Measurements from ENCODE around the gene RICTOR.
"Not testable (repeated sequence)": the region's sequence is repeated elsewhere in the genome, so short reads cannot be mapped to it uniquely, and the experiment has no call there.

Gene RICTOR

DNA sequence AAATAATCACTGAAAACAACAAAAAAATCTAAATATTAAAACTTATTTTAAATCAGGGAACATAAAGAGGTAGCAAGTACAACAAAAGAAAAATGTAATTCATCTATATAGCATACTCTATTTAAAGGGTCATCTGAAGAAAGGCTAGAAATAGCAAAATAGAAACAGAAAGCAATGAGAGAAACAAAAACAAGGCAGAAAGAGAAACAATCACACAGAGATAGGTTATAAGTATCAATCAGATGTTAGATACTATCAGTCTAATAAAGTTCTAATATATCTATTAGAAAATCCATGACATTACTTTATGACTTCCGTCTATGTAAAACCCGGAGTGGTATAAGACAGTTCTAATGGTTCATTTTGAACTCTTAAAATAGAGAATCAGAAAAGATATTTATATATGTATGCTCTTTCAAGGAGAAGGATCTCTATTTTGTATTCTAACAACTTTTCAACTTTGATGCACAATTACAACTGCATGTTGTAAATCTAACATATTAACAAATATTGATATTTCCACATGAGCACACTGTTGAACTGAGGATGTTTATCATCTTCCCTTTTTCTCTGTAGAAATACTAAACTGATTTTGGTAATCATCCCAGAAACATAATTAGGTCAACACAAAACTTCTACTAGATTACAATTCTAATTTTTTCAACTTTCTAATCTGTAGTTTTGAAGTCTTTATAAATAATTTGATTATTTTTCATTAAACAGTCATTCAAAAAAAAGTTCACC lies 15.8 kb downstream of the RICTOR start:
- no peak for DNase-seq (ENCODE audit: low read depth in 4 of 4, low spot score in 1 of 4)

DNA sequence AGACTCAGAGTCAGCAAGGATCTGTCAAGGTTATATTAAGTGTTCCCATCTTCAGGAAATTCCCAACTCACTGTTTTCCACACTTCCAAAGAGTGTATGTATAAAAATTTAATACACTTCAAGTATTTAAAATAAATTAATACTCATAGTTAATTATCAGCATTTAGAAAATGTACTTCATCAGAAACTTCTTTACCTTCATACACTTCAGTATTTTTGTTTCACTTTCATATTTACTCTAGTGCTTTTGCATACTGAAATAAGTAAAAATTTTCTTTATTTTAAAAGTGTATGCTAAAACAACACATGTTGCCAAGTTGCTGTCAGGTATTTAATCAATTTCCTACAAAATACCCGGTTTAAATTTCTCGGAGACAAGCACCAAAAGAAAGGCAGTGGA lies 16.5 kb downstream of the RICTOR start:
- DNase-seq (ENCODE audit: low read depth in 4 of 4, low spot score in 1 of 4), result no peak

DNA sequence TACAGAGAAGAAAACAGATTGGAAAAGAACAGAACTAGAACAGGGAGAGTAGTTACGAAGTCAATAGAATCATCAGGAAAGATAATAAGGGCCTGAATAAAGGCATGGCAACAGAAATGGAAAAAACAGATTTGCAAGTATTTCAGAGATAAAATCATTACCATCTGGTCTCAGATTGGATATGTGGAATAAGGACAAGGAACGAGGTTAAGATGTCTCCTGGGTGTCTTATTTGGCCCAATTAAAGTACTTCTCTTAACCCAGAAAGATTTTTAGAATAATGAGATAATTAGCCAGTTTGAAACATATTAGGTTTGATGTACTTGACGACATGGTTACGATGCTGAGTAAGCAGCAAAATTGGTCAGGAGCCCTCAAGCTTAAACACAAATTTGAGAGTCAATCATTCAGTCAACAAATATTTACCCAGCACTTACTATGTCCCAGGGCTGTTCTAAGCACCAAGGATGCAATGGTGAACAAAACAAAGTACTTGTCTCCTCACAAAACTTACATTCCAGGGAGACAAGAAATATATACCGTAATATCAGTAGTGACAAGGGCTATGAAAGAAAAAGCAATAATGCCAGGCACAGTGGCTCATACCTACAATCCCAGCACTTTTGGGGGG lies 18.3 kb downstream of the RICTOR start:
- DNase-seq (ENCODE audit: low read depth in 4 of 4, low spot score in 1 of 4), result no peak

DNA sequence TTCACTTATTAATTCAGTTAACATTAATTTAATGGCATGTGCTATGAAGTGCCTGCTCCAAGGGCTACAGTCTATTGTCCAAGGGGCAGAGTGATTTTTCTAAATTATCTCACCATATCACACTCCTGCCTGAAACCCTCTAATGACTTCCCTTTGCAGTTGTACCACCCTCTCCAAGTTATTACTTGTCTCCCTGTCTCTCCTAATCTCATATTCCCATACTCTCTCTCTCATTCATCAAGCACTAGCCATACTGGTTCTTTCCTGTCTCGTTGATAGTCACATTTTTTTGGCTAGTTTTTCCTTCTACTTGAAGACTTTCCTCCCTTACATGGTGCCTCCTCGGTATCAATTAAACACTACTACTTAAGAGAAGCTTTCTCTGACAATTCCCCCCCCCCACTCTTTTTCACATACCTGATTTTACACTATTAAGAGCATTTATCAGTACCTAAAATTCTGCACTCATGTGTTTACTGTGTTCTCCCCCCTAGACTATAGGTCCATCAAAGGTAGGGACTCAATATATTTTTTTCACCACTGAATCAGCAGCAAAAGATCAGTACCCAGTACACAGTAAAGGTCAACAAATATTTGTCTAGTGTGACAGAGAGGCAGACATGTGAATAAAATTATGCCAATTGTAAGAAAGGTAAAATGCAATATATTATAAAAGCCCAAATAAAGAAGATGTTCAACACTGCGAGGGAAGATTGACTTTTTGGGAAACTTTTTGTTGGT lies 19.0 kb downstream of the RICTOR start:
- DNase-seq (ENCODE audit: low read depth in 4 of 4, low spot score in 1 of 4), result no peak

DNA sequence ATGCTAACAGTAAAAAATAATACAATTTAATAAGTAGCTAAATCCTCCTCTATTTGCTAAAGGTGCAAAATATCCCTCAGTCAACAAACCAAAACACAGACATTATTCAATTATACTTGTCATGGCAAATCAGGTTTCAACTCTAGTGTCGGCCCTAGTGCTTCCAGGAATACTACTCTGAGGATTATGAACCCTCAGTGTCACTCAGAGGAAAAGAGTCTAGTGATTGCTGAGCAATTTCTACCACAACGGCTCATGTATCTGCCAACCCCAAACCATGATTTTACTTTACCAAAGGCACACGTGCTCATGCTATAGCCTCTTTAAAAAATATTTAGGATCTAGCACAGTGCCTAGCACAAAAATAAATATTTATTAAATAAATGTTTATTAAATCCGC lies 21.0 kb downstream of the RICTOR start:
- no peak for DNase-seq (ENCODE audit: low read depth in 4 of 4, low spot score in 1 of 4)

DNA sequence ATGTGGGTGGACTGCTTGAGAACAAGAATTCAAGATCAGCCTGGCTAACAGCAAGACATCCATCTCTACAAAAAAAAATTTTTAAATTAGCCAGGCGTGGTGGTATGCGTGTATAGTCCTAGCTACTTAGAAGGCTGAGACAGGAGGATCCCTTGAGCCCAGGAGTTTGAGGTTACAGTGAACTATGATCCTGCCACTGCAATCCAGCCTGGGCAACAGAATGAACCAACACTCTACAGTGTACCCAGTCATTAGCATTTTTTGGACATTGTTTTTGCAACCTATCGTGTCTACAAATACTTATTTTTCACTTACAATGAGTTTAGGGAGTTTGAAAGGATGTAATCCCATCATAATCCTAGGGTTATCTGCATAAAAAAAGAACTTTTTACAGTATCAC lies 22.1 kb downstream of the RICTOR start:
- DNase-seq (ENCODE audit: low read depth in 4 of 4, low spot score in 1 of 4), result no peak

DNA sequence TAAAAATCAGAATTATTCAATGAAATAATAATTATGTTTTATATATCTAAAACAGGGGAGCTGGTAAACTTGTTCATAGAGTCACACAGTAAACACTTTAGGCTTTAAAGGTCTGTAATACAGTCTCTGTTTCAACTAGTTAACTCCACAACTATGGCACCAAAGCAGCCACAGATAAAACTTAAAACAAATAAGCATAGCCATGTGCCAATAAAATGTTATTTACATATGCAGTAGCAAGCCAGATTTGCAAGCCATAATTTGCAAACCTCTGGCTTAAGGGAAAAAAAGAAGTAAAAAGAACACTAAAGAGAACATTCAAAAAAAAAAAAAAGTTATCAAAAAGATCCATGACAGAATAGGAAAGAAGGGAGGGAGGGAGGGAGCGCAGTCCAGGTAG lies 24.9 kb downstream of the RICTOR start:
- DNase-seq (ENCODE audit: low read depth in 4 of 4, low spot score in 1 of 4), result no peak

DNA sequence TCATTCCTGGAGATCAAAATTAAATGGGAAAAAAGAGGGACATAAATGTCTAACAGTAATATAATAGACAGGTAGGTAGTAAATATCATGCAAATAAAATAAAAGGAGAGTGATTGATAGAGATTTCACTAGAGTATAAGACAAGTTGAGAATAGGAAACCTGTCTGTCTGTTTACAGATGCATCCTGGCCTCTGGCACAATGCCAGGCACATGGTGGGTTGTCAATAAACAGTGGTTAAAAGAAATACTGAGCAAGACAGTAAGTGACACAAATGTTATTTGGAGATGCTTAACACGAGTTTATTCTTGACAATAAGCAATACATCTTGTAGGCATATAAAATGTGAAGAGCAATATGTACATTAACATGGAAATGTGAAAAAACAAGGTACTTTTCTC lies 33.3 kb downstream of the RICTOR start:
- DNase-seq (ENCODE audit: low read depth in 4 of 4, low spot score in 1 of 4), result no peak

DNA sequence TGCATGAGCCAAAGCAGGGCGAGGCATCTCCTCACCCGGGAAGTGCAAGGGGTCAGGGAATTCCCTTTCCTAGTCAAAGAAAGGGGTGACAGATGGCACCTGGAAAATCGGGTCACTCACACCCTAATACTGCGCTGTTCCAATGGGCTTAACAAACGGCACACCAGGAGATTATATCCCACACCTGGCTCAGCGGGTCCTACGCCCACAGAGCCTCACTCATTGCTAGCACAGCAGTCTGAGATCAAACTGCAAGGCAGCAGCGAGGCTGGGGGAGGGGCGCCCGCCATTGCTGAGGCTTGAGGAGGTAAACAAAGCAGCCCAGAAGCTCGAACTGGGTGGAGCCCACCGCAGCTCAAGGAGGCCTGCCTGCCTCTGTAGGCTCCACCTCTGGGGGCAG lies 39.7 kb downstream of the RICTOR start:
- DNase-seq (ENCODE audit: low read depth in 4 of 4, low spot score in 1 of 4), result not testable (repeated sequence)

DNA sequence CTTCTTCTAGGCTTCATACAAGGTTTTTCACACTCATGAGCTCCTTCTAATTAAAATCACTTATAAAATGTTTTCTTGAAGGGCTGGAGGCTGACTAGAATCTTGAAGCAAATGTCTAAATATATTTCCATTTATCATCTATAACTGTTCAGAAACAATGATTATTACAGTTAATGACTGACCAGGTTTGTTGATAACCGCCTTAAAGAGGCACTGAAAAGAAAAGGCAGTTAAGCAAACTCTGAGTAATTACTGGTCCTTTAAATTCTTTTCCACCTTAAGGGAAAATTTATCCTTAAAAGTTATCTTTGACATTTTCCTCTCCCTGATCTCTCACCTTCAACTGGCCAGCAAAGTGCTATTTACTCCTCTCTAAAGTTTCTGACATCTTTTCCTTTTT lies 43.2 kb downstream of the RICTOR start:
- DNase-seq (ENCODE audit: low read depth in 4 of 4, low spot score in 1 of 4), result no peak

DNA sequence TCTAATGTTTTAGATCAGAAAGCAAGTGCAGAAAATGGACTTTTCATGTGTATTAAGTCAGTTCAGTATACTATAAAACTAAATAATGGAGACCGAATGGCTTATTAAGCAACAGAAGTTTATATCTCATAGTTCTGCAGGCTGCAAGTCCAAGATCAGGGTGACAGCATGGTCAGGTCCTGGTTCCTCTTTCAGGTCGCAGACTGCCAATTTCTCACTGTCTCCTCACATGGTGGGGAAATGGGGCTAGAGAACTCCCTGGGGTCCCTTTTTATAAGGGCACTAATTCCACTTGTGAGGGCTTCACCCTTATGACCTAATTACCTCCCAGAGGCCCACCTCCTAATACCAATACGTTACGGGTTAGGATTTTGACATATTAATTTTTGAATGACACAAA lies 48.7 kb downstream of the RICTOR start:
- no peak for DNase-seq (ENCODE audit: low read depth in 4 of 4, low spot score in 1 of 4)

DNA sequence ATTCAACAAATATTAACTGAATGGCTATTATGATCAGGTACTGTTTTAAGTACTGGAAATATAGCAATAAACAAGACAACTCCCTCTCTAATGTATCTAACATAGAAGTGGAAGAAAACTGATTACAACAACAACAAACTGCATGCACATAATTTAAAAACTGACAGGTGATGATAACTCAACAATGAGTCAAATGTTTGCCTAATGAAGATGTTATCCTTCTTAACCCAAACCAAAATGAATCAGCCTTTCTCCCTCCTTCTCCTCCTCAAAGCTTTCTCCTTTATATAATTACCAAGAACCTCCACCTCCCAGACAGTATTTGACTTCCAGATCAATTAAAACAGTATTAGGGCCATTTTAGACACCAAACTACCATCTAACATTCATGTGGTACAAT lies 49.3 kb downstream of the RICTOR start:
- no peak for DNase-seq (ENCODE audit: low read depth in 4 of 4, low spot score in 1 of 4)

DNA sequence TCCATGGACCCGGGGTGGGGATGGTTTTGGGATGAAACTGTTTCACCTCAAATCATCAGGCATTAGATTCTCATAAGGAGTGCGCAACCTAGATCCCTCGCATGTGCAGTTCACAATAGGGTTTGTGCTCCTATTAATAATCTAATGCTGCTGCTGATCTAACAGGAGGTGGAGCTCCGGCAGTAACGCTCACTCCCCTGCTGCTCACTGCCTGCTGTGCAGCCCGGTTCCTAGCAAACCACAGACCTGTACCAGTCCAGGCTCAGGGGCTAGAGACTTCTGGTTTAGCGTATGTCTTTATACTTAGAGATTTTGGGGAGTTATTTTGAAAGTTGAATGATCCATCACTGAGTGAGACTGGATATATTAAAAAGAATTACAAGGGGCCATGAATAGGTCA lies 50.2 kb downstream of the RICTOR start:
- DNase-seq (ENCODE audit: low read depth in 4 of 4, low spot score in 1 of 4), result no peak

DNA sequence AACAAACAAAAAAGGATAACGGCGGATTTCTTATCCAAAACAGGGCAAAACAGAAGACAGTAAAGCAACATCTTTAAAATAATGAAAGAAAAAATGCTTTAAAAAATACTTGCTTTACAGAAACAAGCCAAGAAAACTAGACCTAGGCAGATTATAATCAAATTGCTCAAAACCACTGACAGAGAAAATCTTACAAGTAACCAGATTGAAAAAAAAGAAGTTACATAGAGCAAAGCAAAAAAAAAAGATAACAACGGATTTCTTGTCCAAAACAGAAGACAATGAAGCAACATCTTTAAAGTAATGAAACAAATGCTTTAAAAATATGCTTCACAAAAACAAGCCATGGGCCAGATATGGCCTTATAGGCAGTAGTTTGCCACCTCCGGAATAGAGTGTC lies 51.1 kb downstream of the RICTOR start:
- no peak for DNase-seq (ENCODE audit: low read depth in 4 of 4, low spot score in 1 of 4)

DNA sequence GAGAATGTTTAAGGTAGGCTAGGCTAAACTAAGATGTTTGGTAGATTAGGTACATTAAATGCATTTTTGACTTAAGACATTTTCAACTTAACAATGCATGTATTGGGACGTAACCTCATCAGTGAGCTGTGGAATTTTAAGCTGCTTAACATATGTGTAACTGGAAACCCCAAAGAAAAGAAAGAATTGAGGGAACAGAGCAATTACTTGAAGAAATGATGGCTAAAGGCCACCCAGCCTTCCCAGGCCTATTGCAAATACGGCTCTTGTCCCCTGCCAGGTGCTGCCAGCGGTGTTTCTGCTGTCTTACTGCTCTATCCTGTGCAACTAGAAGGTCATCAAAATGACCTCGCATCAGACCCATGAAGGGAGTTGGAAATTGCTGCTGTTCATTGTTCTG lies 52.0 kb downstream of the RICTOR start:
- no peak for DNase-seq (ENCODE audit: low read depth in 4 of 4, low spot score in 1 of 4)

DNA sequence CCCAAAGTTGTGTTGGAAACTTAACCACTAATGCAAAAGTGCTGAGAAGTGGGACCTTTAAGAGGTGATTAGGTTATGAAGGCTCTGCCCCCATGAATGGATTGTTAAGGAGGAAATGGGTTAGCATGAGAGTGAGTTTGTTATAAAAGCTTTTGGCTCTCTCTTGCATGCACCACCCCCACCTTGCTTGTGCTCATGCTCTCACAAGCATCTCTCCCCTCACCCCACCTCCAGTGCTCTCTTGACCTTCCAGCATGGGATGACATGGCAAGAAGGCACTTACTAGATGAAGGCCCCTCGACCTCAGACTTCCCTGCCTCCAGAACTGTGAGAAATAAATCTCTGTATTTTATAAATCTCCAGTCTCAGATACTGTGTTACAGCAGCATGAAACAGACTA lies 52.8 kb downstream of the RICTOR start:
- no peak for DNase-seq (ENCODE audit: low read depth in 4 of 4, low spot score in 1 of 4)

DNA sequence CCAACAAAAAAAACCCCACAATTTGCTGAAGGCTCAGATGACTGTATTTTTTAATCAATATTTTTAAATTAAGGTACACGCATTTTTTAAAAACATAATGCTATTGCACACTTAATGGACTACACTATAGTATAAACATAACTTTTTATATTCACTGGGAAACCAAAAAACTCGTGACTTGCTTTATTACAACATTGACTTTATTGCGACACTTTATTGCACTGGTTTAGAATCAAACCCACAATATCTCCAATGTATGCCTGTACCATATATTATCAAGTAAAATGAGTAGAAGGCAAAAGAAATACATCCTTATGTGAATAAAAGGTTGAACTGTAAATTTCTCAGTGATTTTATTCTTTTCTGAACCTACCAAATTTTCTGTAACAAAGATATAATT lies 53.7 kb downstream of the RICTOR start:
- no peak for DNase-seq (ENCODE audit: low read depth in 4 of 4, low spot score in 1 of 4)

DNA sequence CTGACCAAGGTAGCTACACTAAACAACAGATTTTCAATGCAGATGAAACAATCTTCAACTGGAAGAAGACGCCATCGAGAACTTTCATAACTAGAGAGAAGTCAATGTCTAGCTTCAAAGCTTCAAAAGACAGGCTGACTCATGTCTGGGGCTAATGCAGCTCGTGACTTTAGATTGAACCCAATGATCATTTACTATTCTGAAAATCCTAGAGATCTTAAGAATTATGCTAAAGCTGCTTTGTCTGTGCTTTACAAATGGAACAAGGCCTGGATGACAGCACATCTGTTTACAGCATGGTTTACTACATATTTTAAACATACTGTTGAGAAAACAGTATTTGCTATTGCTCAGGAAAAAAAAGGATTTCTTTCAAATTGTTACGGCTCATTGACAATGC lies 54.9 kb downstream of the RICTOR start:
- no peak for DNase-seq (ENCODE audit: low read depth in 4 of 4, low spot score in 1 of 4)

DNA sequence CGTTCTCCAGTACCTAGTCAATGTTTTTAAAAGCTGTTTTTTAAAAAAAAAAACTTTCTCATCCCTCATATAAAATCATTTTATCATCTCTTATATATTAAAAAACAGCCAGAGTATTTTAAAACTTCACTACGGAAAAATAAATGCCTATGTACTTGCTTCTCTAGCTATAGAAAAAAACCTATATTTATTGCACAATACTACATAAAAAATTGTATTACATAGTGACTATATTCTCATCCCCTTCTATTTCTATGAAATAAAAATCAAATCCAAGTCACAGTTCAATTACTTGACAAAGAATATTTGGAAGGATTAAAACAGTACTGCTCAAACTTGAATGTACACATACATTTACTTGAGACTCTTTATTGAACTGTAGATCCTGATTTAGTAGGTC lies 56.7 kb downstream of the RICTOR start:
- DNase-seq (ENCODE audit: low read depth in 4 of 4, low spot score in 1 of 4), result no peak

DNA sequence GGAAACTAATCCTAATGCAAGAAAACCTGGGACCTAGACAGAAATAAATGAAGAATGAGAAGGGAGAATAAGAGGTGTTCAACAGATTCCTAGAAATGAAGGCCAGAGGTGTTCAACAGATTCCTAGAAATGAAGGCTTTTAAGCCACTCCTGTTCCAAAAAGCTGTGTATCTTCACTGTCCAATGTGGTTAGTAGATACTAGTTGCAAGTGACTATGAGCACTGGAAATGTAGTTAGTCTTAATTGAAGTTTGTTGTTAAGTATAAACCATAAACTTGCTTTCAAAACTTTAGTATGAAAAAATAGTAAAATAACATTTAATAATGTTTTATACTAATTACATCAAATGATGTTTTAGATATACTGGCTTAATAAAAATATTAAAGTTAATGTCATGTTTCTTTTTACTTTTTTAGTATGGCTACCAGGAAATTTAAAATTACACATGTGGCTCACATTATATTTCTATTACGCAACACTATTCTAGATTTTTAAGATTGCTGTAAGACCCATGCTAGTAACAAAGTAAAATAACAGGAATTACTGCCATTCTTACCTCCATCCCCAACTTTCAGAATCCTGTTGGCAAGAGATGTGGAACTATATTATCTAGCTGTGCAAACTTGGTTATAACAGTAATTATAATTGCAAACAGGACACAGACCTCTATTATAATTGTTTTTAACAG lies 57.5 kb downstream of the RICTOR start:
- DNase-seq (ENCODE audit: low read depth in 4 of 4, low spot score in 1 of 4), result no peak

DNA sequence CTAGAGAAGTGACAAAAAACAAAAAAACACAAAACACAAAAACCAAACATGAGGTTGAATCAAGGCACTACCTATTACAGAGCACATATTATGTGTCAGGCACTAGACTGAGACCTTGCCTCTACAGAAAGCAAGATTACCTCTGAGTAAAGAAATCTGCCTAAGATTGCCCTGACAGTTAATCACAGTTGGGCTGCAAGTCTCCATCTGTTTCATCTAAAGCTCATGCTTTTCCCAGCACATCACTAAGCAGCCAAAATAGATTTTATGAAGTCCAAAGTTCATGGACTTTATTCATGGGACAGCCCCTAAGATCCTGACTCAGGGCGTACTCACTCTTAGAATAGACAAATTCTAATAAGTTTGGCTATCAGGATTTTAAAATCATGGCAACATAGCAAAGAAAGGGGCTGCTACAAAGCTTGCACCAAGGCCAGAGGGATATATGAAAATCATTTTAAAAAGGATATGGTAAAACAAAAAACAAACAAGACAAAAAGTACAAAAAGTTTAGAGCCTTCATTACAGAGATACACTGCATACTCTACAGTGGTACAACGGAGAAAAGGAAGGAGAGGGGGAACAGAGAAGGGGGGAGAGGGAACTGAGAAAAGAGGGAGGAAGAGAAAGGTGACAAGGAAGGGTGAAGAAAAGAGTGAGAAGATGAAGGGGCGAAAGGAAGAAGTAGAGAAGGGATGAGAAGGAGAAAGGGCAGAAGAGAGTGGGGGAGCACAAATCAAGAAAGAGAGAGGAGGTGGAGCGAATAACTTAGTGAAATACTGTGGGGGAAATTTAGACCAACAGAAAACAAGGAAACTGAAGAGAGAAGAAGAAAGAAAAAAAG lies 58.2 kb downstream of the RICTOR start:
- no peak for DNase-seq (ENCODE audit: low read depth in 4 of 4, low spot score in 1 of 4)

Data from stimulated activated CD4-positive, alpha-beta T cell treated with anti-CD3 and anti-CD28 coated beads, Interleukin-1b, Interleukin-23, amount 100 ng/mL, for 24 hours (primary cell).